GM19438 (cell line): ENCODE data around the gene CPM.
"Not testable (repeated sequence)": the region's sequence is repeated elsewhere in the genome, so short reads cannot be mapped to it uniquely, and the experiment has no call there.

Experiments
- ATAC-seq: cut with Tn5 transposase; IDR thresholded peaks from one replicate; pipeline ENCODE4 v1.9.1; 2021; ENCODE audit warnings: low read depth; ENCODE audit not compliant: unreplicated experiment

Gene CPM

DNA sequence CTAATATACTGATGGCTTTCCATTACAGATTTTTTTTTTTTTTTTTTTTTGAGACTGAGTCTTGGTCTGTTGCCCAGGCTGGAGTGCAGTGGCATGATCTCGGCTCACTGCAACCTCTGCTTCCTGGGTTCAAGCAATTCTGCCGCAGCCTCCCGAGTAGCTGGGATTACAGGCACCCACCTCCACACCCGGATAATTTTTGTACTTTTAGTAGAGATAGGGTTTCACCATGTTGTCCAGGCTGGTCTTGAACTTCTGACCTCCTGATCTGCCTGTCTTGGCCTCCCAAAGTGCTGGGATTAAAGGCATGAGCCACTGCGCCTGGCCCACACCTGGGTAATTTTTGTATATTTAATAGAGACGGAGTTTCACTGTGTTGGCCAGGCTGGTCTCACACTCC is 121.4 kb downstream of the CPM start:
- not testable (repeated sequence) for ATAC-seq

DNA sequence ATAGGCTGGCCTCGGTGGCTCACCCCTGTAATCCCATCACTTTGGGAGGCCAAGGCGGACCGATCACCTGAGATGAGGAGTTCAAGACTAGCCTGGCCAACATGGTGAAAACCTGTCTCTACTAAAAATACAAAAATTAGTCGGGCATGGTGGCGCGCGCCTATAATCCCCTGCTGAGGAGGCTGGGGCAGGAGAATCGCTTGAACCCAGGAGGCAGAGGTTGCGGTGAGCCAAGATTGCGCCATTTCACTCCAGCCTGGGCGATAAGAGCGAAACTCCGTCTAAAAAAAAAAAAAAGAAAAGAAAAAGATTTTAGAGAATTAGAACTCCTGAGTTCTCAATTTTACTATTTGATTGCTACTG is 123.0 kb downstream of the CPM start:
- ATAC-seq = not testable (repeated sequence)

DNA sequence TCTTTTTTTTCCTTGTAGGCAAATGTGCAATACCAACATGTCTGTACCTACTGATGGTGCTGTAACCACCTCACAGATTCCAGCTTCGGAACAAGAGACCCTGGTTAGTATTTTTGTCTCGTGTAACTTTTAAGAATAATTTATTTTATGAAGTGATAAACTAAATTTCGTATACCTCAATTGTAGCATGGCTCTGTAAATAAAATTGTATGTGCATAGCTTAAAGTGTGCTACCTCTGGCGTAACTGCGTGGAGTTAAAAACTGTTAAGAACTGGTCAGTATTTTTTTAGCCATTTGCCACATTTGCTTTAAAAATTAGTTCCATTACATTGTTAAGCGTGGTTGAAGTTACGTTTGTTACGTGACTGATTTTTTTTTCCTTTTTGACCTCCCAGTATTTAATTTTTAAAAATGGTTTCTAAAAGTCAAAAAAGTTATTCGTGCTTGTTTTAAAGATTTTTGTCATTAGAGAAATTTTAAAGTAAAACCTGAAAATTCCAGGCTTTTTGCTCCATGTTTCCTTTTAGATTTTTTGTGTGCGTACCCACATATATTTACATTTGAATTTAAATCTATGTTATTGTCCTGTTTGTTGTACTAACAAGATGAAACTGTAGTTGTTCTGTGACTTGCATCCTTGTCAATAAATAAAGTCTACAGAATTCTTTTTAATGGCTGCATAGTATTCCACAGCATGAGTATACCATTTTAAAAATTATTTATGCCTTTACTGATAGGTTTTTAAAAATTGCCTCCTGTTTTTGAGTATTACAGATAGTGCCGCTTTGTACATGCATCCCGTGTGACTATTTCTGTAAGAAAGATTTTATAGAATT is 123.6 kb downstream of the CPM start:
- ATAC-seq = no peak

DNA sequence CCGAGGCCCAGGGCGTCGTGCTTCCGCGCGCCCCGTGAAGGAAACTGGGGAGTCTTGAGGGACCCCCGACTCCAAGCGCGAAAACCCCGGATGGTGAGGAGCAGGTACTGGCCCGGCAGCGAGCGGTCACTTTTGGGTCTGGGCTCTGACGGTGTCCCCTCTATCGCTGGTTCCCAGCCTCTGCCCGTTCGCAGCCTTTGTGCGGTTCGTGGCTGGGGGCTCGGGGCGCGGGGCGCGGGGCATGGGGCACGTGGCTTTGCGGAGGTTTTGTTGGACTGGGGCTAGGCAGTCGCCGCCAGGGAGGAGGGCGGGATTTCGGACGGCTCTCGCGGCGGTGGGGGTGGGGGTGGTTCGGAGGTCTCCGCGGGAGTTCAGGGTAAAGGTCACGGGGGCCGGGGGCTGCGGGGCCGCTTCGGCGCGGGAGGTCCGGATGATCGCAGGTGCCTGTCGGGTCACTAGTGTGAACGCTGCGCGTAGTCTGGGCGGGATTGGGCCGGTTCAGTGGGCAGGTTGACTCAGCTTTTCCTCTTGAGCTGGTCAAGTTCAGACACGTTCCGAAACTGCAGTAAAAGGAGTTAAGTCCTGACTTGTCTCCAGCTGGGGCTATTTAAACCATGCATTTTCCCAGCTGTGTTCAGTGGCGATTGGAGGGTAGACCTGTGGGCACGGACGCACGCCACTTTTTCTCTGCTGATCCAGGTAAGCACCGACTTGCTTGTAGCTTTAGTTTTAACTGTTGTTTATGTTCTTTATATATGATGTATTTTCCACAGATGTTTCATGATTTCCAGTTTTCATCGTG is 124.4 kb downstream of the CPM start:
- ATAC-seq = peak; percentile 48

DNA sequence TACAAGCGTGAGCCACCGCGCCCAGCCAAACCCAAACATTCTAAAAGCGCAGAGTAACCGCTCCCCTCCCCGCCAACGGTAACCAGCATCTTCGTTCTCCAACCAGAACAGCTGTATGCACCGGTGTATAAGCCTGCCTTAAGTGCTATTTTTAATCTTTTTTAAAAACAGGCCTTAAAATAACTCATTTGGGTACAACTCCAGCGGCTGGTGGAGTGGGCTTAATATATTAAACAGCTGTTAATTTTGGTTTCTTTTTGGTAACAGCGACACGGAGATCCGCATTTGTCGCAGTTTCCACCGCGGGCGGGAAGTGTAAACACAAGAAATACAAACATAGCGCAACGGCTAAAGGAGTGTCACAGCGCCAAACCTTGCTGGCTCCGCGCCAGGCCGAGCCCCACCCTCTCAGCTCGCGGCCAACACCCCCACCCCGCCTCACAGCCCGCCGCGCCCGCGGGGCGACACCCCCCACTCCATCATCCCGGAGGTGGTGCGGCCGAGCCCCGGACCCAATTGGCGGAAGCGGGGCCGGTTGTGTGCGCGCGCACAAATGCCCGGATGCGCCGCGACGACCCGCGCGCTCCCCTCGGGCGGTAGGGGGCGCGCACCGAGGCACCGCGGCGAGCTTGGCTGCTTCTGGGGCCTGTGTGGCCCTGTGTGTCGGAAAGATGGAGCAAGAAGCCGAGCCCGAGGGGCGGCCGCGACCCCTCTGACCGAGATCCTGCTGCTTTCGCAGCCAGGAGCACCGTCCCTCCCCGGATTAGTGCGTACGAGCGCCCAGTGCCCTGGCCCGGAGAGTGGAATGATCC is 125.2 kb downstream of the CPM start, which contains the start of gene MDM2:
Gene MDM2, plus strand, starts transcription at position 602 of the 812 bp plus-strand sequence. CDS start 301 bp downstream, outside the sequence.
- ATAC-seq = peak; percentile 71

DNA sequence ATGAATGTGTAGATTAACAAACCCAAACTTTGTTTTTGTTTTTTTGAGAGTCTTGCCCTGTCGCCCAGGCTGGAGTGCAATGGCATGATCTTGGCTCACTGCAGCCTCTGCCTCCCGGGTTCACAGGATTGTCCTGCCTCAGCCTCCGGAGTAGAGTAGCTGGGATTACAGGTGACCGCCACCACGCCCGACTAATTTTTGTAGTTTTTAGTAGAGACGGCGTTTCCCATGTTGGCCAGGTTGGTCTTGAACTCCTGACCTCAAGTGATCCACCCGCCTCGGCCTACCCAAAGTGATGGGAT is 125.7 kb downstream of the CPM start:
- ATAC-seq = not testable (repeated sequence)

DNA sequence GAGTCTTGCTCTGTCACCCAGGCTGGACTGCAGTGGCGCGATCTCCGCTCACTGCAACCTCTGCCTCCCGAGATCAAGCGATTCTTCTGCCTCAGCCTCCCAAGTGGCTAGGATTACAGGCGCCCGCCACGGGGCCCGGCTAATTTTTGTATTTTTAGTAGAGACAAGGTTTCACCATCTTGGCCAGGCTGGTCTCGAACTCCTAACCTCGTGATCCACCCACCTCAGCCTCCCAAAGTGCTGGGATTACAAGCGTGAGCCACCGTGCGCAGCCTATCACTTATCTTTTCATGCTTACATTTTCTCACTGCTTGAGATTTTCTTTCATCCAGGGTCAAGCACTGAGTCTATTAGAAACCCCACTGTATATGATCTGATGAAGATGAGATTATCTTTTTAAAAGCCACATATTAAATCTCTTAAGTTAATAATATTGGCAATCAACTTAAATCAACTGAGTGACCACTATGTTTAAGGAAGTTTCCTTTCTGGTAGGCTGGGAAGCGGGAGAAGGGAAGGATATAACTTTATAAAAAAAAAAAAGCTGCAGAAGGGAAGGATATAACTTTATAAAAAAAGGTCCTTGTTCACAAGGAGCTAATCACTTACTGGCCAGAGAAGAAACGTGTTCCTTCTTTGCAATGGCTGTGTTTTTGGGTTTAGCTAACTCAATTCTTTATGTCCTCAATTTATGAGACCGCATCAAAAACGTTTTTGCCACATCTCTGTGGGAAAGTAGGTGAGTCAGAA is 126.3 kb downstream of the CPM start:
- ATAC-seq = no peak

DNA sequence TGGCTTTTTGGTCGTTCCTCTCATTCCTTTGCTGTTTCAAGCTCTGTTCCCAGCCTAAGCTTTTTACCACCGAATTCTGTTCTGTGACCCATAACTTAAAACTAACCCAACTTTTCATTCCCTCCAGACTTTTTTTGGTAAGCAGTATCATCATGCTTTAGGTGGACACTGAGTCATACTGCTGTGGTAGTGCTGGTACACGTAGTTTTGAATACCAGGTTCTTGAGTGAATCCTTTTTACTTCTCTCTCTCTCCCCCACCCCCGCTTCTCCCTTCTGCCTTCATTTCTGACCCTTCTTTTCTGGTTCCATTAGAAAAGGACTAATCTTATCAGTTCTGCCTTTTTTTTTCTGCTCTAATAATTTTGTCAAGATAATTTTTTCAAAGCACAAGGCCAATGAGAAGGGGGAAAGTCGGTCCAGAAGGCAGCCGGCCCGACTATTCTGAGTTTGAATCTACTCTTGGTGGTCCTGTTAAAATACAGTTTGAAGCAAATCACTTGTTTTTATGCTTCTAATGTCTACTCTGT is 127.3 kb downstream of the CPM start:
- no peak for ATAC-seq

DNA sequence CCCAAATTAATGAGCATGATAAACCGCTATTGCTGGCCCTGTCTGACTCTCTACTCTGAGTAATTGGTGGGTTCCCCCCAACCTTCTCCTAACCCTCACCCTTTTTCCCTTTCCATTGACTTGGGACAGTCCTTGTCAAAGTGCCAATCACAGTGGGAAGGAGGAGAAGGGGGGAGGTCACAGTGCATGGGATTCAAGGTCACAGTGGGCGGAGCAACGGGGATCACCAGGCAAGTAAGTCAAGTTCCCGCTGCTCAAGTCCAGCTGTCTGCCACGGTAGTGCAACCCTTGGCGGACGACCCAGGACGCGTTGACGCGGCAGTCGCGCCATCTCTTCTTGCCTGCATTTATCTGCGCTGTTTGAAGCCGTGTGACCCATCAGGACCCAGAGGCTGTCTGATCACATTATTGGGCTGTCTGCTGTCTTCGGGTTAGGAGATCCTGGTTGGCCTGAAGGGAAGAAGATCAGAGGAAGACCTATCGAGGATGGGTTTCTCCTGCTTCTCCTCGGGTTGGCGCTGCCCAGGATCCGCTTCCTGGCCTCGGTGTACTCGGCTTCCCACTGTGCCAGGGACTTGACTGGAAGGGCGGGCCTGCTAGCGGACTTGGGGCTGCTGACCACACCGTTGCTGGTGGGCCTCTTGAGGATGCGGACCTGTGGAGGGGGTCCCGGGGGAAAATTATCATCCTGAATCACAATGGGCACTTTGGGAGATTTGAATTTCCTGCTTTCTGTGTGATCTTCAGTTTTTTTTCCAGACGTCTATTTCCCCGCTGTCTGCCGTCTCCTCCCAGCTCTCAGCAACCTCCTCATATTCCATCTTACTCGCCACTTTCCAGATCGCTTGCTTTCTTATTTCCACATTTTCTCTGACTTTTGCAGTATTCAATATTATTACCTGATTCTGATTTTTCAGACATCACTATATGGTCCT is 128.0 kb downstream of the CPM start:
- no peak for ATAC-seq

DNA sequence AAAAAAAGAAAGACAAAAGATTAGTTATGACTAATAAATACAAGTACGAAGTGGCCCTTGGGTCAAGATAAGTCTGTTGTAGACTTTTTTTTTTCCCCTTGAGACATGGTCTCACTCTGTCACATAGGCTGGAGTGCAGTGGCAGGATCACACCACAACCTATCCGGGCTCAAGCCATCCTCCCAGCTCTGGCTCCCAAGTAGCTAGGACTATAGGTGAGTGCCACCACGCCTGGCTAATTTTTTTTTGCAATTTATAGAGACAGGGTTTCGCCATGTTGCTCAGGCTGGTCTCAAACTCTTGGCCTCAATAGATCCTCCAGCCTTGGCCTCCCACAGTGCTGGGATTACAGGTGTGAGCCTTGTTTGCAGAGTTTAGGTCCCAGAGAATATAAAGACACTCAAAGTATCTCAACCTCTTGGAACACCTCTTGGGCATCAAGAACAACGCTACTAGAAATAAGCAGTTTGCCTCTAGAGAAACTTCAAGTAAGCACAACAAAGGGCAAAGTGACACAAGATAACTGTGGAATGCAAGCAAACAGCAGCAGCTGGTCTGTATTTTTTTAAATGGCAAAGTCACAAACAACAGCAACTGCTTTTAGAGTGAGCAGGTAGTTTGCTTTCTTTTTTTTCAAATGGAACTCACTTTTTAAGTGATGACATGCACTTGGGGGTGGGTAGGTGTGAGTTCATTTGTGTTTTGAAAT is 128.9 kb downstream of the CPM start:
- no peak for ATAC-seq

DNA sequence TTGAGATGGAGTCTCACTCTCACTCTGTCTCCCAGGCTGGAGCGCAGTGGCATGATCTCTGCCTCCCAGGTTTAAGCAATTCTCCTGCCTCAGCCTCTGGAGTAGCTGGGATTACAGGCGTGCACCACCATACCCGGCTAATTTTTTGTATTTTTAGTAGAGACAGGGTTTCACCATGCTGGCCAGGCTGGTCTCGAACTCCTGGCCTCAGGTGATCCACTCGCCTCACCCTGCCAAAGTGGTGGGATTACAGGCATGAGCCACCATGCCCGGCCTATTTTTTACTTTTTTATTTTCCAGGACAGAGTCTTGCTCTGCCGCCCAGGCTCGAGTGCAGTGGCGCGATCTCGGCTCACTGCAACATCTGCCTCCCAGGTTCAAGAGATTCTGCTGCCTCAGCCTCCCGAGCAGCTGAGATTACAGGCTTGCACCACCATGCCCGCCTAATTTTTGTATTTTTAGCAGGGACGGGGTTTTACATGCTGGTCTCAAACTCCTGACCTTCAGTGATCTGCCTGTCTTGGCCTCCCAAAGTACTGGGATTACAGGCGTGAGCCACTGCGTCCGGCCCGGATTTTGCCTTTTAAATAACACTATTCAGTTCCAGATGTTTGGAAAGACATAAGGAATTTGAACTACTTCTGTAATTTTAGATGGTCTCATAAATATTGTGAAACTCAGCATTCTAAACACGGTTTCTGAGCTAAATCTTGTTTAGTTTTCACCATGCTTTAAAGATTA is 129.9 kb downstream of the CPM start:
- not testable (repeated sequence) for ATAC-seq

DNA sequence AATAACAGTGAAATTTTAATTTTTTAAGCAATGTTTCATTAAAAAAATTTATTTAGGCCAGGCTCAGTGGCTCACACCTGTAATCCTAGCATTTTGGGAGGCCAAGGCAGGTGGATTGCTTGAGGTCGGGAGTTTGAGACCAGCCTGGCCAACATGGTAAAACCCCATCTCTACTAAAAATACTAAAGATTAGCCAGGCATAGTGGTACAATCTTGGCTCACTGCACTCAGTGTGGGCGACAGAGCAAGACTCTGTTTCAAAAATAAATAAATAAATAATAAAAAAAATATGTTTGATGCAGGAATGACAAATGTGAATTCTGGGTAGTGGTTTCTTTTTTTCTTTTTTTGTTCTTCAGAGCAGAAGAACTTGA is 130.6 kb downstream of the CPM start:
- peak; percentile 24 for ATAC-seq
